GM11168 (cell line): ENCODE measurements around the gene MYCN.

Experiments used
- in situ Hi-C: fragments of 300-500 bp; cut with MboI; formaldehyde crosslinking; loops from one replicate; pipeline ENCODE4 v1.12.0; 2022; ENCODE audit warnings: low sequenced_read_pairs; ENCODE audit not compliant: unreplicated experiment

MYCN gene

DNA sequence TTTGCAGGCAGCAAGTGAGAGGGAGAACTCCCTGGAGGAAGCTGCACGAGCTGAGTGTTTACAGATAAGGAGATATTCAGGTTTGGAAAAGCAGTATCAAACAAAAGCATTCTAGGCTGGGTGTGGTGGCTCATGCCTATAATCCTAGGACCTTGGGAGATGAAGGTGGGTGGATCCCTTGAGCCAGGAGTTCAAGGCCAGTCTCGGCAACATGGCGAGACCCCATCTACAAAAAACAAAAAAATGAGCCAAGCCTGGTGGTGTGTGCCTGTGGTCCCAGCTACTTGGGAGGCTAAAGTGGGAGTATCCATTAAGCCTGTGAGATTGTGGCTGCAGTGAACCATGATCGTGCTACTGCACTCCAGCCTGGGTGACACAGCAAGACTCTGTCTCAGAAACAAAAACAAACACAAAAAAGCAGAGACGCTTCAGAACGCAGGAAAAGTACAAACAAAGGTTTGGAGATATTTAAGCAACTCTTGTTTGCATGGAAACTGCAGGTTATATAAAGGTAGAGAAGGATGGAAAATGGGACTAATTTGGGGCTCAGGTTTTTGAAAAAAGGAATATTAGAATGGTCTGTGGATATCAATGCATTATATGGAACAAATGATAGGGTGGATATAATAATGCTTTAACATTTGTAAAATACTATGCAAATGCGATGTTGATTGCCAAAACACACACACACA lies 31.6 kb downstream of the MYCN start:
- in situ Hi-C loops, result no loop called here

- in situ Hi-C loops, result no loop called here
These were observed 33.4 kb downstream of the MYCN start for GRCh38 chr2:15973481-15974401.

- in situ Hi-C loops, result no loop called here
These were observed 34.4 kb downstream of the MYCN start for GRCh38 chr2:15974565-15975260.

DNA sequence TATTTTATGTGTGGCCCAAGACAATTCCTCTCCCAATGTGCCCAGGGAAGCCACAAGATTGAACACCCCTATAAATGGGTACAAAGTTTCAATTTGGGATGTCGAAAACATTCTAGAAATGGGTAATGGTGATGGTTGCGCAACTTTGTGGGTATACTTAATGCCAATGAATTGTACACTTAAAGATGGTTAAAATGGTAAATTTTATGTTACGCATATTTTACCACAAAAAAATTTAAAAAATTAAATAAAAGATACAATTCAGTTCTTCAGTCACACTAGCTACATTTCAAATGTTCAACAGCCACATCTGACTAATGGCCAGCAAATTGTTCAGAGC lies 34.9 kb downstream of the MYCN start:
- in situ Hi-C loops, result no loop called here

DNA sequence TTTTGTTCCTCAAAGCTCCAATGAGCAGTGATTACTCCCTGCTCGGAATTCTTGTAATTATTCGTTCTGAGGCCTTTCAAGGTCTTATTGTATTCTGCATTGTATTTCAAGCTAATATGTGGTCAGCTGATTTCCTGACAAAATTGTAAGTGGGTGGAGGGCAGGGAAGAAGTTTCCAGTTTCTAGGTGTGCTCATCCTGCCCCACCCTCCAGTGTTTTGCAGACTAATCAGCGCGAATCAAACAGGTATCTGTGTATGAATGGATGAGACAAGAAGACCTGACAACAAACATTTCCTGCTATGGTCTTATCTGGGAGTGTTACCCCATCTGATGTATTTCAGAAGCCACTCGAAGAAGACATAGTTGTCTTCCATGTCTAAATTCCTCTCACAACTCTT lies 35.3 kb downstream of the MYCN start:
- in situ Hi-C loops, result no loop called here

- in situ Hi-C loops, result no loop called here
These were observed 36.0 kb downstream of the MYCN start for GRCh38 chr2:15976354-15976753.

GRCh38 chr2:15979051-15979758 lies 38.9 kb downstream of the MYCN start:
- in situ Hi-C loops, result no loop called here

DNA sequence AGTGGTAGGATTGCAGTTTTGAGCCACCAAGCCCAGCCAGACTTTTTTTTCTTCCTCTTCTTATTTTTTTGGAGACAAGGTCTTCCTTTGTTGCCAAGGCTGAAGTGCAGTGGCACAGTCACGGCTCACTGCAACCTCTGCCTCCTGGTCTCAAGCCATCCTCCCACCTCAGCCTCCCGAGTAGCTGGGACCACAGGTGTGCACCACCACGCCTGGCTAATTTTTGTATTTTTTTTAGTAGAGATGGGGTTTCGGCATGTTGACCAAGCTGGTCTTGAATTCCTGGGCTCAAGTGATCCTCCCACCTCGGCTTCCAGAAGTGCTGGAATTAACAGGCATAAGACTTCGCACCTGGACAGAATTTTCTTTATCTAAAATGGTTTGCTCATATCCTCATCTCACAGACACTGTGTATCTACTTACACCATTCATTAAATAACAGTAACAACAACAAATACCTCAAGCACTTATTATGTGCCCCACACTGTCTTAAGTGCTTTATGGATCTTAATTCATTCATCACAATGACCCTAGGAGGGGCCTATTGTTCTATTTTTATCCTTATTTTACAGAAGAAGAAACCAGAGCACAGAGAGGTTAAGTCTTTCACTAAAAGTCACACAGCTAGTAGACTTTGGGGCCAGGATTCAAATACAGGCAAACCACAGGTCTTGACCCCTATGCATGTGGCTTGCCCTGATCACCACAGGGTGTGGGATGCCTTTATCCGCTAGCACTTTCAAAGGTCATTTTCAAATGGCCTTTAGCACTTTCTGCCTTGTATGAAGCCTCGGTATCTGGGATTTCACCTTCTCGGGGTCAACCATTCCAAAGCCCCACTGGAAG lies 39.6 kb downstream of the MYCN start:
- in situ Hi-C loops, result no loop called here

DNA sequence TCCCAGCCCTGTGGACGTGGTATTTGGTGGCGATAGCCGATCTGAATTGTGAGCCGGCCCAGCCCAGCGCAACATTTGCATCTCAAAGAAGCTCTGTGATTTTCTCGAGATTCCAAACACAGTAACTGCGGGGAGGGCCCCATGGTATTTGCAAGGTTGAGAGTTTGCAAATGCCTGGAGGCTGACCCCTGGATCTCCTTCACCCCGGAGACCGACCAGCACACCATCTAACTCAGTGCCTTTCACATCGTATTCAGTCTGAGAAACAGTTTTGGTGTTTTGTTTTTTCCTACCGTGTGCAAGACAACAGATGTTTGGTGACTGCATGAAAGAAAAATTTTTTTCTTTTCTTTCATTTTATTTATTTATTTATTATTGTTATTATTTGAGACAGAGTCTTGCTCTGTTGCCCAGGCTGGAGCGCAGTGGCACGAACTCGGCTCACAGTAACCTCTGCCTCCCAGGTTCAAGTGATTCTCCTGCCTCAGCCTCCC lies 40.3 kb downstream of the MYCN start:
- in situ Hi-C loops, result no loop called here

- in situ Hi-C loops, result no loop called here
These were observed 41.3 kb downstream of the MYCN start for GRCh38 chr2:15981646-15982045.

GRCh38 chr2:15982285-15983044 lies 42.1 kb downstream of the MYCN start:
- in situ Hi-C loops, result no loop called here

GRCh38 chr2:15983496-15983895 lies 43.1 kb downstream of the MYCN start:
- in situ Hi-C loops, result no loop called here

- in situ Hi-C loops, result no loop called here
These were observed 44.3 kb downstream of the MYCN start for GRCh38 chr2:15984368-15985255.

DNA sequence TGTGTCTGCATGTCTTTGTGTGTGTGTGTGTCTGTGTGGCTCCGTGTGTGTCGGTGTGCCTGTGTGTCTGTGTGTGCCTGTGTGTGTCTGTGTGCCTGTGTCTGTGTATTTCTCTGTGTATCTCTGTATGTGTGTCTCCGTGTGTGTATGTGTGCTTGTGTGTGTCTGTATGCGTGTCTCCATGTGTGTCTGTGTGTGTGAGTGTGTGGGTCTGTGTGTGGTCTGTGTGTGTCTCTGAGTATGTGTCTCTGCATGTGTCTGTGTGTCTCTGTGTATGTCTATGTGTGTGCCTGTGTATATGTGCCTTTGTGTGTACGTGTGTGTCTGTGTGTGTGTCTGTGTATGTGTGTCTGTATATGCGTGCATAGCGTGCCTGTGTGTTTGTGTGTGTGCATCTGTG lies 45.2 kb downstream of the MYCN start:
- in situ Hi-C loops, result no loop called here

DNA sequence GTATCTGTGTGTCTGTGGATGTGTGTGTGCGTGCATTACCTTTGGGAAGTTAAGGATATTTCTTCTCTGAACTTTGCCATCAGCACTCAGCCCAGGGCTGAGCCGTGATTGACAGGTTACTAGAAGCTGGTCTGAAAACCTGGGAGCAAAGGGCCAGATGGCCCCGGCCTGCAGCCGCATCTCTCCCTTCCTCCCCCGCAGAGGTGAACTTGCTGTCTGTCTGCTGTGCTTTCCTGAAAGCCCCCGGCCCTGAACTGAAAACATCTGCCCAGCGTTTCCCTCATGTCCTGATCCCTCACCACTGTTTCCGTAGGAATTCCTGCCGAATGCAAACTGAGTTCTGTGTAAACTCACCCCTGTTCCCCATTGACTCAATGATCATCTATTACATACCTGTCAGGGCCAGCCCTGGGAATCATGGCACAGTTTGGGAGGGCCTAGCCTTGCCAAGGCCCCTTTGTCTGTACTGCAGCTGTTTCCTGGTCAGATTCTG lies 45.8 kb downstream of the MYCN start:
- in situ Hi-C loops, result no loop called here

GRCh38 chr2:15986644-15987043 lies 46.3 kb downstream of the MYCN start:
- in situ Hi-C loops, result no loop called here

GRCh38 chr2:15988733-15989132 lies 48.4 kb downstream of the MYCN start:
- in situ Hi-C loops, result no loop called here

DNA sequence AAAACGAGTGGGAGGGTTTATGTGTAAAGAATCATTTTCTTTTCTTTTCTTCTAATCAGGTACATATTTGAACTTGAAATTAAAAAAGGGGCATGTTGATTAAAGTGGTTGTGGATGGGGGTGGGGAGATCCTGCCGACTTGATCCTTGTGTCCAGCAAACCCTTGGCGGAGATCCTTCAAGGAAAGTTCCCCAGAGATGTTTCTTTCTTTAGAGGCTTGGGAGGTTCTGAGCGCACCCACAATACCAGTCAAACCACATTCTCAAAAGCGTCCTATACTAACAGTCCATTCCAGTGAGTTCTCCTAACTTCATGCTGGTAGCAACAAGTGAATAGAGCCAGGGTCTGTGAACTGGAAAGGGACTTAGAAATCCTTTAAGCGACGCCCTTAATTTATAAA lies 49.2 kb downstream of the MYCN start:
- in situ Hi-C loops, result no loop called here
